K562 (cell line): Measurements from ENCODE around the gene FZD1. TPM values are rescaled to one million over a fixed set of nuclear protein-coding genes. Genes with fewer than 3 reads are reported as not detected.

ENCODE experiments used
- ATAC-seq: fragments of 200-7000 bp; cut with Tn5 transposase; 3 replicates; pipeline ENCODE4 v1.9.1; 2020; ENCODE audit warnings: moderate library complexity
- BruUV-seq: library from RNA; stranded (reverse); fragments of 400-500 nt; replicated peaks from 2 replicates; lab custom pipeline; 2021; lab: Mats Ljungman, UMichigan
- CTCF ChIA-PET: fragments of 300-600 bp; formaldehyde crosslinking; extraction: SDS; loops from one replicate; lab custom pipeline; 2021; ENCODE audit warnings: low intra/inter-chr PET ratio; lab: Yijun Ruan, JAX
- POLR2A ChIA-PET: fragments of 300-600, 350-650 bp; sonication (Branson Sonifier 250); formaldehyde crosslinking; extraction: SDS; loops from one replicate; lab custom pipeline; 2021; ENCODE audit warnings: antibody characterized with exemption, inconsistent platforms; lab: Yijun Ruan, JAX
- DNase-seq, 4 experiments: peaks; one replicate each; pipeline versions ENCODE4 v3.0.0 to v3.0.0-alpha.2; 2011 to 2018; ENCODE audit warnings: low spot score in 3 of 4, mixed read lengths in 3 of 4; ENCODE audit errors: extremely low read depth in 1 of 4
- FAIRE-seq: peaks from 2 replicates; lab custom pipeline; 2011; peaks lifted over from hg19 to GRCh38; lab: Jason Lieb, UNC
- H2AFZ ChIP-seq: 2 replicates; pipeline ENCODE4 v1.6.0; 2011; ENCODE audit warnings: low read depth, low read length, control low read depth, inconsistent platforms
- H3K27ac ChIP-seq: fragments of 200-600 bp; 3 replicates; pipeline ENCODE4 v1.8.0; 2011; ENCODE audit warnings: low read depth, mild to moderate bottlenecking, control low read depth, inconsistent platforms, low read length, moderate library complexity, mixed read lengths; ENCODE audit errors: extremely low read depth
- H3K27me3 ChIP-seq, 2 experiments: fragments of 300-600 bp in 1 of 2; 2 replicates in 1 of 2; 3 replicates in 1 of 2; pipeline versions ENCODE4 v1.6.0 to v1.8.0; 2011; ENCODE audit warnings: inconsistent platforms in 2 of 2, low read length in 2 of 2, mild to moderate bottlenecking in 1 of 2, mixed read lengths in 1 of 2, moderate library complexity in 1 of 2; ENCODE audit not compliant: control insufficient read depth in 2 of 2, insufficient read depth in 2 of 2
- H3K36me3 ChIP-seq: fragments of 300-600 bp; 3 replicates; pipeline ENCODE4 v1.8.0; 2011; ENCODE audit warnings: mild to moderate bottlenecking, low read length, inconsistent platforms; ENCODE audit not compliant: control insufficient read depth, insufficient read depth
- H3K4me1 ChIP-seq, 2 experiments: fragments of 200-600 bp in 1 of 2; replicated peaks in 1 of 2; 2 replicates in 1 of 2; 3 replicates in 1 of 2; pipeline versions ENCODE4 v1.5.1 to v1.8.0; 2011; ENCODE audit warnings: inconsistent platforms in 2 of 2, low read length in 2 of 2, mild to moderate bottlenecking in 1 of 2, mixed read lengths in 1 of 2, moderate library complexity in 1 of 2; ENCODE audit not compliant: control insufficient read depth in 2 of 2, insufficient read depth in 2 of 2
- H3K4me2 ChIP-seq: 2 replicates; pipeline ENCODE4 v1.6.1; 2011; ENCODE audit warnings: low read length, control low read depth, inconsistent platforms, mixed read lengths; ENCODE audit not compliant: insufficient read depth
- H3K4me3 ChIP-seq: fragments of 200-600 bp; sonication (generic), shearing (Covaris generic); 2 replicates; pipeline ENCODE4 v1.5.1; 2016; ENCODE audit warnings: control low read depth, inconsistent platforms
- H3K79me2 ChIP-seq: fragments of 200-600 bp; 3 replicates; pipeline ENCODE4 v1.8.0; 2011; ENCODE audit warnings: low read length, inconsistent platforms; ENCODE audit not compliant: control insufficient read depth, insufficient read depth
- H3K9ac ChIP-seq, 2 experiments: 2 replicates each; pipeline versions ENCODE4 v1.6.0 to v1.6.1; 2011; ENCODE audit warnings: low read depth in 2 of 2, low read length in 2 of 2, control low read depth in 1 of 2, inconsistent platforms in 1 of 2, mild to moderate bottlenecking in 1 of 2, mixed read lengths in 1 of 2; ENCODE audit not compliant: insufficient read depth in 1 of 2
- H3K9me1 ChIP-seq: one replicate; pipeline ENCODE4 v1.6.0; 2011; ENCODE audit warnings: inconsistent platforms, mild to moderate bottlenecking, low read length, moderate library complexity; ENCODE audit not compliant: control insufficient read depth, insufficient read depth
- H3K9me3 ChIP-seq: replicated peaks from 2 replicates; pipeline ENCODE4 v1.5.1; 2011; ENCODE audit warnings: low read depth, low read length, inconsistent platforms; ENCODE audit not compliant: control insufficient read depth, insufficient read depth
- H4K20me1 ChIP-seq: replicated peaks from 2 replicates; pipeline ENCODE4 v1.6.1; 2011; ENCODE audit warnings: low read length, inconsistent platforms, mixed read lengths; ENCODE audit not compliant: control insufficient read depth, insufficient read depth
- HES1 ChIP-seq: fragments of 450-650 bp; IDR thresholded peaks from 2 replicates; pipeline ENCODE4 v1.6.1; 2016; ENCODE audit warnings: low read depth, mild to moderate bottlenecking, moderate library complexity
- NCOA6 ChIP-seq: fragments of 450-650 bp; IDR thresholded peaks from 2 replicates; pipeline ENCODE4 v1.6.1; 2017; ENCODE audit warnings: mild to moderate bottlenecking
- PHF21A ChIP-seq: fragments of 450-650 bp; IDR thresholded peaks from 2 replicates; pipeline ENCODE4 v1.6.1; 2017; ENCODE audit warnings: low read depth, borderline replicate concordance
- WGBS: fragments of 100-300 bp; shearing (Covaris generic); methylation state at CpG from one replicate; pipeline ENCODE4 v1.1.6; 2016; ENCODE audit warnings: low coverage, mixed read lengths; ENCODE audit not compliant: insufficient coverage; ENCODE audit errors: missing lambda C conversion rate; 5-methylcytosine and 5-hydroxymethylcytosine counted together
- in situ Hi-C: fragments of 300-500 bp; cut with MboI; formaldehyde crosslinking; loops from 4 replicates; pipeline ENCODE4 v1.15.0; 2018; ENCODE audit warnings: inconsistent platforms, mixed read lengths
- intact Hi-C: fragments of 100-400 bp; cut with micrococcal nuclease; formaldehyde crosslinking; loops from 2 replicates; pipeline ENCODE4 v1.14.2; 2022
- polyA plus RNA-seq, 8 experiments: library from polyadenylated mRNA; depleted of rRNA in 4 of 8; stranded (reverse) in 5 of 8; unstranded in 3 of 8; fragments of >200 nt; fragmentation: Nextera tagmentation in 2 of 8; fragmentation: Illumina TruSeq in 1 of 8; extraction: Ambion mirVana in 2 of 8; extraction: Trizol in 1 of 8; gene quantifications; 2 replicates each; pipeline versions ENCODE4 v1.2.1 to v1.2.3, GENCODE V29; 2011 to 2014; ENCODE audit warnings: inconsistent platforms in 1 of 8, missing spikeins in 1 of 8
- total RNA-seq, 7 experiments: library from RNA; depleted of rRNA in 6 of 7; stranded (reverse); fragments of >200 nt in 6 of 7; fragmentation: Illumina TruSeq in 2 of 7; extraction: Trizol in 2 of 7; gene quantifications; 2 replicates each; pipeline versions ENCODE4 v1.2.1 to v1.2.3, GENCODE V29; 2011 to 2021; ENCODE audit warnings: low replicate concordance in 1 of 7
- TF ChIP-seq, protein P1 (sequence below): fragments of 450-650 bp; IDR thresholded peaks from 2 replicates; pipeline ENCODE4 v1.7.0; 2016; ENCODE audit warnings: borderline replicate concordance

FZD1 gene
- total and polyA plus RNA-seq, 9 of the 15 experiments (the other 6 are each of a cell fraction or from before 2014, with no cell fraction given), result 0.25 to 5.1 (median 1.8) TPM

GRCh38 chr7:91293840-91294239 lies 29.6 kb downstream of the FZD1 start:
- ATAC-seq (no peak), DNase-seq (no peak), FAIRE-seq (no peak)
- Histone ChIP-seq H3K9me3 (no peaks in the 10 kb centered on the region), H3K9ac (no peak overlapping the region), H3K9me1 (no peaks in the 10 kb centered on the region), H3K4me2 (no peak overlapping the region), H4K20me1 (no peaks in the 10 kb centered on the region), H3K4me1 (no peaks in the 10 kb centered on the region), H3K36me3 (no peaks in the 10 kb centered on the region), H3K27me3 (no peaks in the 10 kb centered on the region; a peak in 1 of 5 replicates), H3K4me3 (no peak overlapping the region), H3K27ac (no peak overlapping the region), H3K79me2 (no peaks in the 10 kb centered on the region), H2AFZ (peak overlapping the region; percentile 7; the same call in 1 of the 2 replicates)
- ChIA-PET CTCF (no interaction called here), POLR2A (interaction anchor here (0.6 to 0.7 kb wide), 2 partner anchors 260 to 968 kb away, joined by 3 read pairs; no protein-coding TSS in a partner anchor)
- in situ Hi-C loops (no loop called here), intact Hi-C loops (loop anchor here (5.0 kb wide), 1 partner anchor 202 kb away; no protein-coding TSS in a partner anchor)
- no TSS peak for BruUV-seq
- TF ChIP-seq PHF21A, result no peak
- 50% methylated on average over 1 of the region's 1 CpG for WGBS

DNA sequence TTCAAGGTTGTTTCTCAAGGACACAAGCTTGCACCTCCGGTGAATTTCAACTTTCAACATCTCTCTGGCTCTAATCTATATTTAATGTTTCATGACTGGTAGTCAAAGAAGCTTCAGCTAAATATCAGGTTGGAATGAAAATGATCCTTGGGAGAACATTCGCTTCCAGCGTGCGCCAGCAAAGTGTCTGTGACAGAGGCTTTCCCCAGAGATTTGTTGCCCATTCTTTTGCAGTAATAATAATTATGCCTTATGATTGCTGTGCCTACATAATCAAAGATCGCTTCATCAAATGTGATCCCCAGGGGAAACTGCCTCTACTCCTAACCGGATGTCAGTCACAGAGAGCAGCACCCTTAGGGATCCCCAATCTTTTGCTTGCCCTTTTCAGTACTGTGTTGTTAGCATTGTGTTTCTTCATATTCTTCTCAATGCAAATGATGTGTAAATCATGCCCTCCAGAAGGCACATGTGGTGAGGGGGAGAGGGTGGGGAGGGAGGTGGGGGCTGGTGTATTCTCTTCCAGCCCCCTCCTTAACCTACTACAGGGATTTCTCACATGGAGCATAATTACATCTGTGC lies 30.5 kb downstream of the FZD1 start:
- no peak overlapping the region for H3K4me2 ChIP-seq
- H3K4me1 ChIP-seq, result peaks cover 0 to 6% of the 10 kb centered on the region in 2 experiments; a peak in 2 of 5 replicates
- H3K9ac ChIP-seq, result no peak overlapping the region
- TF ChIP-seq, protein P1, sequence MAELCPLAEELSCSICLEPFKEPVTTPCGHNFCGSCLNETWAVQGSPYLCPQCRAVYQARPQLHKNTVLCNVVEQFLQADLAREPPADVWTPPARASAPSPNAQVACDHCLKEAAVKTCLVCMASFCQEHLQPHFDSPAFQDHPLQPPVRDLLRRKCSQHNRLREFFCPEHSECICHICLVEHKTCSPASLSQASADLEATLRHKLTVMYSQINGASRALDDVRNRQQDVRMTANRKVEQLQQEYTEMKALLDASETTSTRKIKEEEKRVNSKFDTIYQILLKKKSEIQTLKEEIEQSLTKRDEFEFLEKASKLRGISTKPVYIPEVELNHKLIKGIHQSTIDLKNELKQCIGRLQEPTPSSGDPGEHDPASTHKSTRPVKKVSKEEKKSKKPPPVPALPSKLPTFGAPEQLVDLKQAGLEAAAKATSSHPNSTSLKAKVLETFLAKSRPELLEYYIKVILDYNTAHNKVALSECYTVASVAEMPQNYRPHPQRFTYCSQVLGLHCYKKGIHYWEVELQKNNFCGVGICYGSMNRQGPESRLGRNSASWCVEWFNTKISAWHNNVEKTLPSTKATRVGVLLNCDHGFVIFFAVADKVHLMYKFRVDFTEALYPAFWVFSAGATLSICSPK, result no peak
- TF ChIP-seq NCOA6 (no peak), HES1 (no peak)
- TF ChIP-seq, all 486 proteins: peak for 0
- Histone ChIP-seq H4K20me1 (no peaks in the 10 kb centered on the region), H3K9me1 (no peaks in the 10 kb centered on the region), H3K9me3 (no peaks in the 10 kb centered on the region), H3K79me2 (no peaks in the 10 kb centered on the region), H3K27ac (no peak overlapping the region), H3K27me3 (no peaks in the 10 kb centered on the region; a peak in 1 of 5 replicates), H3K4me3 (no peak overlapping the region), H2AFZ (peak overlapping the region; percentile 7; the same call in 1 of the 2 replicates), H3K36me3 (no peaks in the 10 kb centered on the region)
- FAIRE-seq (no peak), ATAC-seq (no peak), DNase-seq (no peak)
- intact Hi-C loops, result loop anchor here (5.0 kb wide), 1 partner anchor 202 kb away; no protein-coding TSS in a partner anchor
- POLR2A ChIA-PET, result no interaction called here
- in situ Hi-C loops, result no loop called here
- 52% methylated on average over 6 of the region's 6 CpGs for WGBS
- no TSS peak for BruUV-seq
- CTCF ChIA-PET, result no interaction called here
